Osteocyte (in vitro differentiated cells): ENCODE data around the gene FLNC. TPM values are rescaled to one million over a fixed set of nuclear protein-coding genes. Genes with fewer than 3 reads are reported as not detected.

Experiments used
- DNase-seq: peaks from one replicate; pipeline ENCODE4 v3.0.0; 2021; ENCODE audit warnings: mixed read lengths; ENCODE audit not compliant: unreplicated experiment; ENCODE audit errors: extremely low spot score
- H3K27ac Mint-ChIP-seq: one replicate; pipeline ENCODE4 v1.8.0; 2021; ENCODE audit warnings: mild to moderate bottlenecking, mixed read lengths; ENCODE audit not compliant: unreplicated experiment
- H3K27me3 Mint-ChIP-seq: one replicate; pipeline ENCODE4 v1.8.0; 2021; ENCODE audit warnings: mixed read lengths; ENCODE audit not compliant: unreplicated experiment
- H3K36me3 Mint-ChIP-seq: one replicate; pipeline ENCODE4 v1.8.0; 2021; ENCODE audit warnings: mixed read lengths; ENCODE audit not compliant: unreplicated experiment
- H3K4me1 Mint-ChIP-seq: one replicate; pipeline ENCODE4 v1.8.0; 2021; ENCODE audit warnings: mixed read lengths; ENCODE audit not compliant: unreplicated experiment
- H3K4me3 Mint-ChIP-seq: one replicate; pipeline ENCODE4 v1.8.0; 2021; ENCODE audit warnings: mild to moderate bottlenecking, moderate library complexity, mixed read lengths; ENCODE audit not compliant: unreplicated experiment
- H3K9me3 Mint-ChIP-seq: one replicate; pipeline ENCODE4 v1.8.0; 2021; ENCODE audit warnings: mixed read lengths; ENCODE audit not compliant: unreplicated experiment
- CTCF ChIP-seq: fragments of 200-600 bp; sonication (generic); IDR thresholded peaks from 2 replicates; pipeline ENCODE4 v1.5.0; 2021; ENCODE audit warnings: antibody characterized with exemption, mild to moderate bottlenecking, moderate library complexity
- total RNA-seq: library from RNA; stranded (reverse); gene quantifications from 2 replicates; pipeline ENCODE4 v1.2.1, GENCODE V29; 2021

The FLNC gene
- total RNA-seq, 1 donor from 2014 or later, result 26.9 TPM

- no peaks in the 10 kb centered on the region for H3K9me3 Mint-ChIP-seq
- peaks cover 18% of the 10 kb centered on the region for H3K27me3 Mint-ChIP-seq
- H3K36me3 Mint-ChIP-seq, result peaks cover 4% of the 10 kb centered on the region
- H3K27ac Mint-ChIP-seq, result no peak overlapping the region
- no peak for DNase-seq
- H3K4me3 Mint-ChIP-seq, result peak overlapping the region; percentile 89
- TF ChIP-seq CTCF, result no peak
- H3K4me1 Mint-ChIP-seq, result peaks cover 9% of the 10 kb centered on the region
Measured at GRCh38 chr7:128791972-128792327, 38.3 kb upstream of the FLNC start.

- H3K4me1 Mint-ChIP-seq, result peaks cover 9% of the 10 kb centered on the region
- peaks cover 14% of the 10 kb centered on the region for H3K27me3 Mint-ChIP-seq
- H3K9me3 Mint-ChIP-seq, result no peaks in the 10 kb centered on the region
- TF ChIP-seq CTCF, result no peak
- H3K36me3 Mint-ChIP-seq, result peaks cover 4% of the 10 kb centered on the region
- H3K4me3 Mint-ChIP-seq, result peak overlapping the region; percentile 52
- H3K27ac Mint-ChIP-seq, result no peak overlapping the region
- no peak for DNase-seq
Measured at GRCh38 chr7:128792471-128793180, 37.6 kb upstream of the FLNC start.

GRCh38 chr7:128793181-128793547, 37.0 kb upstream of the FLNC start:
- TF ChIP-seq CTCF, result no peak
- DNase-seq, result no peak
- Mint-ChIP-seq H3K4me3 (no peak overlapping the region), H3K27ac (no peak overlapping the region), H3K4me1 (peaks cover 9% of the 10 kb centered on the region), H3K36me3 (peaks cover 4% of the 10 kb centered on the region), H3K27me3 (peaks cover 13% of the 10 kb centered on the region), H3K9me3 (no peaks in the 10 kb centered on the region)

GRCh38 chr7:128794020-128794419, 36.2 kb upstream of the FLNC start:
- Mint-ChIP-seq H3K9me3 (no peaks in the 10 kb centered on the region), H3K27ac (no peak overlapping the region), H3K36me3 (peaks cover 4% of the 10 kb centered on the region), H3K4me1 (peaks cover 9% of the 10 kb centered on the region), H3K27me3 (peaks cover 7% of the 10 kb centered on the region), H3K4me3 (no peak overlapping the region)
- no peak for TF ChIP-seq CTCF
- no peak for DNase-seq

GRCh38 chr7:128794436-128794835, 35.8 kb upstream of the FLNC start:
- Mint-ChIP-seq H3K4me3 (no peak overlapping the region), H3K9me3 (no peaks in the 10 kb centered on the region), H3K27ac (no peak overlapping the region), H3K27me3 (peaks cover 3% of the 10 kb centered on the region), H3K4me1 (peaks cover 9% of the 10 kb centered on the region), H3K36me3 (peaks cover 4% of the 10 kb centered on the region)
- DNase-seq, result no peak
- no peak for TF ChIP-seq CTCF
